HK-2 (cell line): ENCODE results near the gene KCTD13.
"Not testable (repeated sequence)": the region's sequence is repeated elsewhere in the genome, so short reads cannot be mapped to it uniquely, and the experiment has no call there.

ENCODE experiments used
- DNase-seq: peaks from one replicate; pipeline ENCODE4 v3.0.0-alpha.2; 2018; ENCODE audit not compliant: unreplicated experiment

The KCTD13 gene

GRCh38 chr16:29877266-29877961, 48.6 kb downstream of the KCTD13 start:
- no peak for DNase-seq

DNA sequence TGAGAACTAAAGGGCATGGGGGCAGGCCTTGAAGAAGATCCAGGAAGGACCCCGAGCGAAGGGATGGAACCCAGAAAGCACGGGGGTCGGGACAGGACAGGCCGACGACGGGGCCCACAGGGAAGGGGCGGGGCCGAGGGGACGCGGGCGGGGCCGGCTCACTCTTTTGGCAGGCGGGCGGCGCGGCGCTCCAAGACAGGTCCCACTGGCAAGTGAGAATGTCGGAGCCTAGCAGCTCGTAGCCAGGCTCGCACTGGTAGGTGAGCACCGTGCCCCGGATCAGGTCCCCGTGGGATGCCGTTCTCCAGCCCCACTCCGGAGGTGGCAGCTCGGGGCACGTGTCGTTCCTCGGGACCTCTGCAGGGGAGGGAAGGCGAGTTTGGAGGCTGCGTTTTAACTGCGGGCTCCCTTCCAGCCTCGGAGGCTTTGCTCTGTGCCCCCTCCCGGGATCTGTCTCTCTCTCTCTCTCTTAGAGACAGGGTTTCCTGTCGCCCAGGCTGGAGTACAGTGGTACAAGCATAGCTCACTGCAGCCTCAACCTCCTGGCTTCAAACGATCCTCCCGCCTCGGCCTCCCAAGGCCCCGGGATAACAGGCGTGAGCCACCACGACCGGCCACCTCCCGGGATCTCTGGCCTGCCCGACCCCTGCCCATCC, 49.3 kb downstream of the KCTD13 start:
- DNase-seq = no peak

DNA sequence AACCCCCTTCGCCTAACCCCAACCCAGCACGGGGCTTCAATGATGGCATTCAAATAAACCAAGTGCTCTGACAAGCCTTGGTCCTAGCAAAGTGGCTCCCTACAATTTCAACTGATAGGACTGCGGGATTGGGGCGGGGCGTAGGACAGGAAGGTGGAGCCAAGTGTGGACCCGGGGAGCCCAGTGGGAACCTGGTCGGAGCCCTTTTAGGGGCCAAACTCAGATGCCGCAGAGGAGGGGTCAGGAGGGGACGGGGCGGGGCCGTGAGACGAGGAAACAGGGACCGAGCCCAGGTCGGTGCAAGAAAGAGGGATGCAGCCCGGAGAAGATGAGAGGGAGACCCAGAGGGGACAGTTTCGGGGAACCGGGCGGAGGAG, 49.8 kb downstream of the KCTD13 start:
- no peak for DNase-seq

DNA sequence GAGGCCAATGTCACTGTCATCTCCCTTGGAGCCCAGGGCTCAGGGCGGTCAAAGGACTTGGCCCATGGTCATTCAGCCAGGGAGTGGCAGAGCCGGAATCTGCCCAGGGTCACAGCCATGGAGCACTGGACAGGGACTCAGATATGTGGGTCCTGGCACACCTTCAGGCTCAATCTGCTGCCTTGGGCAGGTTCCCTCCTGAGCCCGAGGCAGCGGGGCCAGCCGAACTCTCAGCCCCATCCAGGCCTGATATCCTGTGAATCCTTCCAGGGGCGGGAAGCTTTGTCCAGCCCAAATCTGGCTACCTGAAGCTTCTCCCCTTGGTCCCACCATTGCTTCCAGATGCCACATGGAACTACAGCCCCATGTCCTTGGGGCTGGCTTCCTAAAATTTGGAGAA, 50.8 kb downstream of the KCTD13 start:
- no peak for DNase-seq

DNA sequence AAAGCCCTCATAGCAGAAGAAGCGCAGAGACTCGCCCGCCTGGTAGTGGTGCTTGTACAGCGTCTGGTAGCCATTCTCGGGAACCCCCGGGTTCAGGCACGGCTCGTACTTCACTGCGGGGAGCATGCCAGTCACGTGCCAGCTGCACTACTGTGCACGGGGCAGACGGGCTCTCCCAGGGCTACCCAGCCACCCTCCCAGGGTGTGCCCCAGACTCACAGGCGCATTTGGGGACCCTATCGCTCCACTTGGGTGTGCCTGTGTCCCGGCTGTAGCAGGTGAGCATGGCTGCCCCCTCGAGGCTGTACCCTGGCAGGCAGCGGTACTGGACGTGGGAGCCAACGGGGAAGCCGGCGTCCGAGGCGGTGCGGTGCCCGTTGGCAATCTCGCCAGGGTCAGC, 52.7 kb downstream of the KCTD13 start:
- no peak for DNase-seq

DNA sequence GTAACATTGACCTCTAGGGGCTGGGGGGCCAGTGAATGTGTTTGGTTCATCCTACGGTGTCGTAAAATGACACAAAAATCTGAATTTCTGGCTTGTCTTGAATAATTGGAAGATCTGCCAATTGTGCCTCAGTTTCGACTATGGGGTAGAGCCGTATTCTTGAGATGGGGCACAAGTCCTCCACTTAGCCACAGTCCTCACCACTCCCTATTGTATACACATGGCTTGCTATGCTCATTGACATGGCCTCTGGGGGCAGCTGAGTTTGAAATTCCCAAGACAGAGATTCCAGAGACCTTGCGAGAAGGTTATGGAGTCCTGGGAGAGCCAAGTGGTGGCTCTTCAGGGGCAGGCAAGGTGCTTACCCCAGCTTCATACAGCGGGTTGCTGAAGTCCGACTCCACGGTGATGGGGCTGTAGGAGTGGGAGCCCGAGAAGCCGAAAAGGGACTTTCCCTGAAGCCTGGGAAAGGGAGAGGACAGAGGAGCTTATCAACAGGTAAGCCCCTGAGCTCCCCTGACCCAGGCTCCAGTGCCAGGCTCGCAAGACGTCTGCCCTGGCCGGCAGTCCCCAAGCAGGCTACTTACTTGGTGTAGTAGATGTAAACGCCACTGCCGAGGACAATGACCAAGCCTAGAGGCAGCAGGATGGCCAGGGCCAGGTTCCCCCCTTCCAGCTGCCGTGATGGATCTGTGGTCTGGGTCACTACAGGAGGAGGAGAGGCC, 54.0 kb downstream of the KCTD13 start:
- no peak for DNase-seq

GRCh38 chr16:29869067-29869466, 57.0 kb downstream of the KCTD13 start:
- DNase-seq = not testable (repeated sequence)

DNA sequence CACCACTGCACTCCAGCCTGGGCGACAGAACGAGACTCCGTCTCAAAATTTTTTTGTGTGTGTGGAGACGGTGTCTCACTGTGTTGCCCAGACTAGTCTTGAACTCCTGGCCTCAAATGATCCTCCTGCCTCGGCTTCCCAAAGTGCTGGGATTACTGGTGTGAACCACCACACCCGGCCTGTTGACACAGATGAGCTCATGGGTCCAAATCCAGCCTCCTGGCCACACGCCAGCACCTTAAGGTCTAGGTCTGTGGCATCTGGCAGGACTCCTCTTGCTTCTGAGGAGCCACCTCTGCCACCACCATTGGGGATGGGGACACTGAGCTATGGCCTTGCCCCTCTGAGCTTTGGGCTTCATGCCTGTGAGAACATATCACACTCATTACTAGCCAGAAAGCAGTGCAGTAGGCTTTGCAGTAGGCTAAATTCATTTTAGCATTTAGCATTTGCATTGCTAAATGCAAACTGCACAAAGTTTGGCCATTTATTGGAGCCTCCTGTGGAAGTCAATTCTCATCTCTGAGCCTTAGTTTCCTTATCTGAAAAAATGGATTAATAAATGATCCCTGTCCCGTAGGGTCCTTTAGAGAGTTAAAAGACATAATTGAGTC, 57.5 kb downstream of the KCTD13 start:
- DNase-seq = no peak

DNA sequence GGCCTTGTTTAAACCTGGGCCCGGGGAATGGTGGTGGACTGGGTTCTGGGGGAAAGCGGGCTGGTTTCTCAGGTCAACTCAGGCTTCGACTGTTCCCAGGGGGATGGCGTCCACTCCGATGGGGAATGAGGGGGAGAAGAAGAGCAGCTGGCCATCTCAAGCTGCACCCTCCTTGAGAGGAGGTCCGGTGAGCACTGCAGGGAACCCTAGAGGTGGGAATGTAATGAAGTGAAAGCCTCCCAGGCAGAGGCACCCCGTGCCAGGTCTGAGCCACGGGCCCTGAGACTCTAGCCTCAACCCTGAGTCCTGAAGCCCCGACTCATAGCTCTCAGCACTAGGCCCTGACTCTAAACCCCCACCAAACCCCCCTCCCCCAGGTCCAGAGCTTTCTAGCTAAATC, 61.8 kb downstream of the KCTD13 start:
- DNase-seq = no peak

DNA sequence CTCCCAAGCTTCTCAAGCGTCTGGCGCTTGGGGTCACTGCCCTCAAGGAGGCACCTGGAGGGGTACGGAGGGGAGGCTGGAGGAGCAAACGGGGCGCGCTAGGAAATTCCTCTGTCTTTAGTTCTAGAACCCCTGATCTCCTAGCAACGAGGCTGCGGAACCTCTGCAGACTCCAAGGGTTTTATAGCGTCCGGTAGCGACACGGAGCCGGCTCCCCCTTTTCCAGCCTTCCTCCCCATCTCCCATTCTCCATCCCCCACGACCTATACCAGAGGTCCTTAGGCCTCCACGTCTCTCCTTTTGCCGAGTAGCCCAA, 62.4 kb downstream of the KCTD13 start:
- DNase-seq = no peak

- peak; percentile 85 for DNase-seq
These were observed 63.0 kb downstream of the KCTD13 start, which contains the start of gene CDIPT for GRCh38 chr16:29862884-29863668. CDIPT (minus strand) TSS chr16:29863226; CDS start chr16:29862857, 369 bp downstream.

DNA sequence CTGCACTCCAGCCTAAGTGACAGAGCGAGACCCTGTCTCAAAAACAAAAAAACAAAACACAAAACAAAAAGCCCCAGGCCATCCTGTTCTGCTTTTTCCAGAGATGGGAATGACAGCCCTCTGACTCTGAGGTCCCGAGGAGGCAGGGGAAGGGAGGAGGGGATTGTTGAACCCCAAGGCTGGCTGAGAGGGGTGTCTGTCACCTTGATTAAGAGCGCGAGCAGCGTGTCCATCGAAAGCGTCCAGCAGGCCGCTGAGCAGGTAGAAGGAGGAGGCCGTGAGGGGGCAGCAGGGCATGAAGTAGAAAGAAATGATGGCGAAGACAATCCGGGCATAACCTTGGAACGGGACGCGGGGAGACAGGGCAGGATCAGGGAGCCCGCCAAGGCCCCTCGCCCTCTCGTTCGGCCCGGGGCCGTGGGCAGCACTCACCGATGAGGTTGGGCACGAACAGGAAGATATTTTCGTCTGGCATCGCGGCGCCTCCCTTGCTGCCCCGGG, 63.6 kb downstream of the KCTD13 start:
- DNase-seq = peak; percentile 25

- DNase-seq = no peak
These were observed 65.8 kb downstream of the KCTD13 start for GRCh38 chr16:29860218-29860617.

DNA sequence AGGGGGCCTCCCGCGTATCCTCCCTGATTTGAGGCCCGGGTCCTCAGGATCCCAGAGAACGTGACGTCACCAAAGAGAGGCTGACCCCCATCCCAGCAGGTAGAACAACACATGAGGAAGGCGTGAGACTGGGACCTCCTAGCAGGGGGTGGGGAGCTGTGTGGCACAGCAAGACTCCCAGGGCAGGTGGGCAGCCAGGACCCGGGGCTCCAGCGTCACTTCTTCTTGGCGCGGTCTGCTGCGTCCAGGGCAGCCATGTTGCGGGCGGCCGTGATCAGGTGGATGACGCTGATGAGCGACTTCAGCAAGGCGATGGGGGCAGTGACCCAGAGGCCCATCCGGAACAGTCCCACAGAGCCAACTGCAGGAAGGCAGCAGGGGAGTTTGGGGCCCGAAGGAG, 67.1 kb downstream of the KCTD13 start:
- DNase-seq = no peak

GRCh38 chr16:29858149-29858849, 67.7 kb downstream of the KCTD13 start:
- DNase-seq = no peak

- DNase-seq = peak; percentile 34
These were observed 68.8 kb downstream of the KCTD13 start for GRCh38 chr16:29857133-29857760.
